Measurements from ENCODE around the gene SLC47A1.

DNA sequence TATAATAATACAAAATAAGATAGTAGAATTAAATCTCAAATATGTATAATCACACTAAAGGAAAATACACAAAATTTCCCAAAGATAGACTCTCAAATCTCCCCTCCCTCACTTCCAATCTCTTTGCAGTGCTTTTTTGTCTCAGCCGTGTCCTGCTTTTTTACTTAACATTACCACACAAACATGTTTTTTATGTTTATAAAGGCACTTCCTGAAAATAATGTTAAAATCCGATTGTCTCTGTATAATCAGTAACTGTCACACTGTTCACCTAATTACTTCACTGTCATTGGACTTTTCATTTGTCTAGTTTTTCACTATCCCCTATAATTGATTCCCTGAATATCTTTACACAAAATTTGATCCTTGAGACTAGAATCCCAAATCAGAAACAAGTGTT lies 76.7 kb downstream of the SLC47A1 start:
- no peak for TF ChIP-seq ZNF565 (CRISPR knock-in tag; conservative IDR thresholded peaks at IDR 0.05; ENCODE audit: low read depth)
- no peak for TF ChIP-seq BACH2 (CRISPR knock-in tag; IDR thresholded peaks at IDR 0.05; ENCODE audit: borderline replicate concordance)
- TF ChIP-seq PATZ1 (CRISPR knock-in tag; IDR thresholded peaks at IDR 0.05; ENCODE audit: borderline replicate concordance) = no peak
- TF ChIP-seq, protein P1, sequence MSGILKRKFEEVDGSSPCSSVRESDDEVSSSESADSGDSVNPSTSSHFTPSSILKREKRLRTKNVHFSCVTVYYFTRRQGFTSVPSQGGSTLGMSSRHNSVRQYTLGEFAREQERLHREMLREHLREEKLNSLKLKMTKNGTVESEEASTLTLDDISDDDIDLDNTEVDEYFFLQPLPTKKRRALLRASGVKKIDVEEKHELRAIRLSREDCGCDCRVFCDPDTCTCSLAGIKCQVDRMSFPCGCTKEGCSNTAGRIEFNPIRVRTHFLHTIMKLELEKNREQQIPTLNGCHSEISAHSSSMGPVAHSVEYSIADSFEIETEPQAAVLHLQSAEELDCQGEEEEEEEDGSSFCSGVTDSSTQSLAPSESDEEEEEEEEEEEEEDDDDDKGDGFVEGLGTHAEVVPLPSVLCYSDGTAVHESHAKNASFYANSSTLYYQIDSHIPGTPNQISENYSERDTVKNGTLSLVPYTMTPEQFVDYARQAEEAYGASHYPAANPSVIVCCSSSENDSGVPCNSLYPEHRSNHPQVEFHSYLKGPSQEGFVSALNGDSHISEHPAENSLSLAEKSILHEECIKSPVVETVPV (CRISPR knock-in tag; IDR thresholded peaks at IDR 0.05) = no peak
- no peak for TF ChIP-seq ZFP30 (CRISPR knock-in tag; IDR thresholded peaks at IDR 0.05)

Data from SK-N-SH treated with all-trans-retinoic acid at 6 μM for 48 hours (cell line).